Common myeloid progenitor, CD34-positive (primary cell): ENCODE measurements around the gene NUP133.
A peak's percentile ranks its signal among the peaks of the same experiment; 100 is the strongest.
"Not testable (repeated sequence)": the region's sequence is repeated elsewhere in the genome, so short reads cannot be mapped to it uniquely, and the experiment has no call there.

ENCODE experiments used
- CTCF ChIA-PET: fragments of 350-600 bp; sonication (Branson Sonifier 250); formaldehyde crosslinking; loops from one replicate; lab custom pipeline; 2021; ENCODE audit warnings: antibody characterized with exemption; lab: Charles Lee
- POLR2A ChIA-PET: fragments of 350-600 bp; sonication (Branson Sonifier 250); formaldehyde crosslinking; loops from one replicate; lab custom pipeline; 2021; ENCODE audit warnings: antibody characterized with exemption; lab: Charles Lee
- DNase-seq, 3 donors: peaks; one replicate each; pipeline versions ENCODE4 v3.0.0 to v3.0.0-alpha.2; 2013
- H3K27ac ChIP-seq, 2 experiments: 1 replicate in 1 of 2; 2 replicates in 1 of 2; pipeline ENCODE4 v1.7.0; 2013; ENCODE audit warnings: inconsistent platforms in 2 of 2, low read length in 2 of 2, mild to moderate bottlenecking in 2 of 2, low read depth in 1 of 2, moderate library complexity in 1 of 2; ENCODE audit not compliant: severe bottlenecking in 2 of 2, insufficient read depth in 1 of 2, poor library complexity in 1 of 2
- H3K27me3 ChIP-seq, 5 experiments: replicated peaks in 2 of 5; 1 replicate in 3 of 5; 2 replicates in 2 of 5; pipeline versions ENCODE4 v1.6.1 to v1.7.0; 2013; ENCODE audit warnings: low read length in 4 of 5, mild to moderate bottlenecking in 2 of 5, moderate library complexity in 2 of 5, inconsistent platforms in 1 of 5; ENCODE audit not compliant: insufficient read depth in 5 of 5, control insufficient read depth in 4 of 5
- H3K36me3 ChIP-seq, 4 experiments: 1 replicate in 2 of 4; 2 replicates in 2 of 4; pipeline versions ENCODE4 v1.6.1 to v1.7.0; 2013; ENCODE audit warnings: low read length in 3 of 4, control low read depth in 1 of 4, mild to moderate bottlenecking in 1 of 4; ENCODE audit not compliant: control insufficient read depth in 4 of 4, insufficient read depth in 4 of 4
- H3K4me1 ChIP-seq, 4 experiments: 1 replicate in 3 of 4; 2 replicates in 1 of 4; pipeline versions ENCODE4 v1.6.1 to v1.7.1; 2013; ENCODE audit warnings: low read length in 3 of 4, mild to moderate bottlenecking in 3 of 4, control low read depth in 1 of 4, inconsistent platforms in 1 of 4, moderate library complexity in 1 of 4; ENCODE audit not compliant: control insufficient read depth in 4 of 4, insufficient read depth in 4 of 4; ENCODE audit errors: control extremely low read depth in 1 of 4
- H3K4me3 ChIP-seq, 7 experiments: 1 replicate in 4 of 7; 2 replicates in 3 of 7; pipeline versions ENCODE4 v1.5.1 to v1.7.0; 2013; ENCODE audit warnings: mild to moderate bottlenecking in 7 of 7, low read length in 6 of 7, moderate library complexity in 6 of 7, inconsistent platforms in 2 of 7, low read depth in 2 of 7, control low read depth in 1 of 7; ENCODE audit not compliant: insufficient read depth in 4 of 7, control insufficient read depth in 1 of 7; ENCODE audit errors: extremely low read depth in 1 of 7
- H3K9me3 ChIP-seq, 5 experiments: 1 replicate in 4 of 5; 2 replicates in 1 of 5; pipeline versions ENCODE4 v1.6.1 to v1.7.1; 2013; ENCODE audit warnings: low read length in 4 of 5, mild to moderate bottlenecking in 2 of 5, inconsistent platforms in 1 of 5, low read depth in 1 of 5, moderate library complexity in 1 of 5; ENCODE audit not compliant: control insufficient read depth in 4 of 5, insufficient read depth in 2 of 5; ENCODE audit errors: control extremely low read depth in 1 of 5
- WGBS: methylation state at CpG from one replicate; pipeline ENCODE4 v1.1.5; 2013; ENCODE audit not compliant: insufficient coverage; 5-methylcytosine and 5-hydroxymethylcytosine counted together

The NUP133 gene

GRCh38 chr1:229531326-229531725 lies 23.2 kb upstream of the NUP133 start:
- no peak overlapping the region for H3K27ac ChIP-seq
- no peaks in the 10 kb centered on the region for H3K9me3 ChIP-seq
- ChIA-PET CTCF (interaction anchor here (0.6 to 1.6 kb wide), 2 partner anchors 16 to 18 kb away, joined by 3 to 8 read pairs; no protein-coding TSS in a partner anchor), POLR2A (no interaction called here)
- 96% methylated on average over 4 of the region's 6 CpGs for WGBS
- DNase-seq, result no peak
- H3K36me3 ChIP-seq, result peaks cover 13 to 72% (median 42%) of the 10 kb centered on the region in 4 experiments
- no peaks in the 10 kb centered on the region for H3K4me1 ChIP-seq
- no peak overlapping the region for H3K4me3 ChIP-seq
- H3K27me3 ChIP-seq, result no peaks in the 10 kb centered on the region

DNA sequence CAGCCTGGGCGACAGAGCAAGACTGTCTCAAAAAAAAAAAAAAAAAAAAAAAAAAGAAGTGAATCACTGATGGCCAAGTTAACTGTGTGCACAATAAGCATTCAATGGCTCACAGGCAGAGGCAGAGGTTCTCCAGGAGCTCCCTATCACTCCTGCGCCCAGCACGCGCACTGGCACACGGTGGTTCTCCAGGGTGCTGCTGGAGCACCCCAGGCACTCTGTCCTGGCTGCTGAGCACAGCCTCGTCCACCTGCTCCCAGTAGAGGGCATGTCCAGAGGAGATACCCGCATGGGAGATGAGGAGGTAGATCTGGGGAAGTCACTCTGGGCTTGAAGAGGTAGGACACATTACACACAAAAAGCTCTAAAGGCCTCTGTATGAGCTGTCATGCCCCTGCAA lies 21.5 kb upstream of the NUP133 start:
- 100% methylated on average over 3 of the region's 7 CpGs for WGBS
- H3K27ac ChIP-seq, result no peak overlapping the region
- ChIA-PET POLR2A (no interaction called here), CTCF (interaction anchor here (1.2 to 1.6 kb wide), 3 partner anchors 10 to 48 kb away, joined by 3 to 8 read pairs (median 3); no protein-coding TSS in a partner anchor)
- H3K36me3 ChIP-seq, result peaks cover 18 to 72% (median 44%) of the 10 kb centered on the region in 4 experiments
- H3K4me3 ChIP-seq, result no peak overlapping the region
- no peak for DNase-seq
- H3K9me3 ChIP-seq, result no peaks in the 10 kb centered on the region
- H3K27me3 ChIP-seq, result no peaks in the 10 kb centered on the region
- no peaks in the 10 kb centered on the region for H3K4me1 ChIP-seq

GRCh38 chr1:229526695-229527094 lies 18.6 kb upstream of the NUP133 start:
- Histone ChIP-seq H3K4me3 (no peak overlapping the region), H3K9me3 (no peaks in the 10 kb centered on the region), H3K36me3 (peaks cover 20 to 75% (median 57%) of the 10 kb centered on the region in 4 experiments), H3K27ac (no peak overlapping the region), H3K4me1 (no peaks in the 10 kb centered on the region), H3K27me3 (no peaks in the 10 kb centered on the region)
- ChIA-PET CTCF (interaction anchor here (1.1 to 2.0 kb wide), 3 partner anchors 9 to 11 kb away, joined by 3 to 10 read pairs (median 7); no protein-coding TSS in a partner anchor), POLR2A (interaction anchor here (0.6 kb wide), 1 partner anchor 18 kb away, joined by 4 read pairs; no protein-coding TSS in a partner anchor)
- no peak for DNase-seq
- WGBS, result 100% methylated on average over 1 of the region's 1 CpG

GRCh38 chr1:229523052-229523451 lies 14.9 kb upstream of the NUP133 start:
- Histone ChIP-seq H3K4me1 (no peaks in the 10 kb centered on the region), H3K36me3 (peaks cover 22 to 58% (median 43%) of the 10 kb centered on the region in 4 experiments), H3K27ac (no peak overlapping the region), H3K27me3 (no peaks in the 10 kb centered on the region), H3K9me3 (no peaks in the 10 kb centered on the region), H3K4me3 (no peak overlapping the region)
- no peak for DNase-seq
- ChIA-PET CTCF (no interaction called here), POLR2A (no interaction called here)
- WGBS, result 100% methylated on average over 1 of the region's 1 CpG

DNA sequence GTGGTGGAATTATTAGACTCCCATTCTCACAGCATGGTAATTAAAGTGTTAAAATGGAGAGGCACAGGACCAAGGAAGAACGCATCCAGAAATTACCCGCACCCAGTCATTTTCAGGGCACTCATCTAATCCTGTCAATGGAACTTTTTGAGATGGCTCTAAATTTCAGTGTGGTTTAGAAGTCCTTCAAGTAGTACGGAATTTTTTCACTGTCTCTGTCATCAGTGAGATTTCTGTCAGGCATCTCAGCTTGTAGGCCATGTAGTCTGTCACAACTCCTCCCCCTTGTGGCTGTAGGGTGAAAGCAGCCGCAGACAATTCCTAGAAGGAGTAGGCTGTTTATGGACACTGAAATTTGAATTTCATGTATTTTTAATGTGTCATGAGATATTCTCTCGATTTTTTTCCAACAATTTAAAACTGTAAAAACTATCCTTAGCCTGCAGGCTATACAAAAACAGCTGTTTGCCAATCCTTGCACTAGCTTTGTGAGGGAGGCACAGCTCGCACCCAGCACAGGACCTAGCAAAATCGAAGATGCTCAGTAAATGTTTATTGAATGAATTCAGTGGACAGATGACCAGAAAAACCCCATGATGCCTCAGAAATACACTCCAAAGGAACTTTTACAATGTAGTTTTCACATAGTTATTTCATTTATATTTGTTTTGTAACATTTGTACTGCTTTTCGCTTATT lies 6.6 kb upstream of the NUP133 start:
- peaks cover 0 to 14% (median 6%) of the 10 kb centered on the region in 4 experiments for H3K36me3 ChIP-seq
- WGBS, result 69% methylated on average over 5 of the region's 8 CpGs
- H3K4me3 ChIP-seq, result no peak overlapping the region
- no peaks in the 10 kb centered on the region for H3K27me3 ChIP-seq
- POLR2A ChIA-PET, result interaction anchor here (0.6 to 0.8 kb wide), 2 partner anchors 20 to 1122 kb away, joined by 3 read pairs; no protein-coding TSS in a partner anchor
- CTCF ChIA-PET, result interaction anchor here (0.9 to 2.4 kb wide), 8 partner anchors 10 to 840 kb away, joined by 3 to 10 read pairs (median 6); no protein-coding TSS in a partner anchor
- H3K9me3 ChIP-seq, result no peaks in the 10 kb centered on the region
- peak; percentile 60 to 81 (median 79) for DNase-seq
- H3K4me1 ChIP-seq, result no peaks in the 10 kb centered on the region
- H3K27ac ChIP-seq, result no peak overlapping the region

GRCh38 chr1:229511625-229512024 lies 3.5 kb upstream of the NUP133 start:
- H3K9me3 ChIP-seq, H3K4me3 ChIP-seq, POLR2A ChIA-PET, DNase-seq, H3K27me3 ChIP-seq, H3K36me3 ChIP-seq, CTCF ChIA-PET, H3K27ac ChIP-seq: not testable (repeated sequence)
- H3K4me1 ChIP-seq, result peaks cover 8 to 18% (median 15%) of the 10 kb centered on the region in 4 experiments
- no CpG with 5 or more reads among the region's 6 CpGs for WGBS

GRCh38 chr1:229511201-229511600 lies 3.1 kb upstream of the NUP133 start:
- H3K9me3 ChIP-seq, H3K27ac ChIP-seq, CTCF ChIA-PET, POLR2A ChIA-PET, H3K36me3 ChIP-seq, H3K4me3 ChIP-seq, H3K27me3 ChIP-seq: not testable (repeated sequence)
- DNase-seq, result peak in 2 of 3 donors; percentile 15 to 38
- H3K4me1 ChIP-seq, result peaks cover 8 to 20% (median 16%) of the 10 kb centered on the region in 4 experiments
- WGBS, result no CpG with 5 or more reads among the region's 2 CpGs
